Measurements from ENCODE around the gene ZNF286A.
"Not testable (repeated sequence)": the region's sequence is repeated elsewhere in the genome, so short reads cannot be mapped to it uniquely, and the experiment has no call there.

- not testable (repeated sequence) for TF ChIP-seq CTCF (IDR thresholded peaks at IDR 0.05); POLR2A (IDR thresholded peaks at IDR 0.05); POLR2AphosphoS5 (IDR thresholded peaks at IDR 0.05; ENCODE audit: insufficient read depth in 1 of 2, low read depth in 1 of 2)
These were observed 17.3 kb downstream of the ZNF286A start for GRCh38 chr17:15716601-15717563.
